Measurements from ENCODE around the gene GLYR1. TPM values are rescaled to one million over a fixed set of nuclear protein-coding genes. Genes with fewer than 3 reads are reported as not detected.
A peak's percentile ranks its signal among the peaks of the same experiment; 100 is the strongest.

The GLYR1 gene
- total RNA-seq, 1 experiment from 2014 or later = 117 TPM

DNA sequence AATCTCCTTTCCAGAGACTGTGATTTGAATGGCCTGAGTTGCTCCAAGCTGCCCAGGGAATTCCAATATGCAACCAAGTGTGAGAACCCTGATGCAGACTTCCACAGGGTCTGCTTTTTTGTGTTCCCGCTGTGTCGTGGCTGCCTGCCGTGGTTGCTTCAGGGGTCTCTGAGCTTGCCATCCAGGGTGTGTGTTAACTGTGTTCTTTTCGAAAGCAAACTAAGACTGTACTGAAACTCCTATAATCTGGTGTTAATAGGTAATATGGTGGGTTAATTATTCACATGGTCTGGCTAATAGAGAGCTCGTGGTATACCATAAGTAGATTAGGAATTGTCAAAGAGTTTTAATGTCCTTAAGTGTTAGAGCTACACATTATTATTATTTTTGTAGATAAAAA, 20.9 kb upstream of the GLYR1 start:
- Mint-ChIP-seq H3K27ac (ENCODE audit: unreplicated experiment) (no peak overlapping the region), H3K27me3 (ENCODE audit: insufficient read depth, unreplicated experiment) (no peaks in the 10 kb centered on the region), H3K9me3 (ENCODE audit: unreplicated experiment) (no peaks in the 10 kb centered on the region), H3K36me3 (ENCODE audit: insufficient read depth, unreplicated experiment) (peaks cover 58% of the 10 kb centered on the region), H3K4me1 (ENCODE audit: low read depth, unreplicated experiment) (peaks cover 14% of the 10 kb centered on the region), H3K4me3 (ENCODE audit: unreplicated experiment) (no peak overlapping the region)
- Histone ChIP-seq H3K27me3 (replicated peaks; ENCODE audit: control insufficient read depth, insufficient read depth, low read length) (no peaks in the 10 kb centered on the region), H3K4me1 (peaks cover 7% of the 10 kb centered on the region), H3K36me3 (ENCODE audit: control insufficient read depth, insufficient read depth, low read length) (peaks cover 6% of the 10 kb centered on the region), H3K9me3 (no peaks in the 10 kb centered on the region), H3K4me3 (ENCODE audit: low read depth, low read length) (no peak overlapping the region)
- ChIA-PET POLR2A (no interaction called here), CTCF (no interaction called here)
- intact Hi-C loops (cut with micrococcal nuclease; ENCODE audit: unreplicated experiment) = no loop called here
- no TSS peak for BruUV-seq (replicated peaks)
- no peak for DNase-seq
- TF ChIP-seq, protein P1, sequence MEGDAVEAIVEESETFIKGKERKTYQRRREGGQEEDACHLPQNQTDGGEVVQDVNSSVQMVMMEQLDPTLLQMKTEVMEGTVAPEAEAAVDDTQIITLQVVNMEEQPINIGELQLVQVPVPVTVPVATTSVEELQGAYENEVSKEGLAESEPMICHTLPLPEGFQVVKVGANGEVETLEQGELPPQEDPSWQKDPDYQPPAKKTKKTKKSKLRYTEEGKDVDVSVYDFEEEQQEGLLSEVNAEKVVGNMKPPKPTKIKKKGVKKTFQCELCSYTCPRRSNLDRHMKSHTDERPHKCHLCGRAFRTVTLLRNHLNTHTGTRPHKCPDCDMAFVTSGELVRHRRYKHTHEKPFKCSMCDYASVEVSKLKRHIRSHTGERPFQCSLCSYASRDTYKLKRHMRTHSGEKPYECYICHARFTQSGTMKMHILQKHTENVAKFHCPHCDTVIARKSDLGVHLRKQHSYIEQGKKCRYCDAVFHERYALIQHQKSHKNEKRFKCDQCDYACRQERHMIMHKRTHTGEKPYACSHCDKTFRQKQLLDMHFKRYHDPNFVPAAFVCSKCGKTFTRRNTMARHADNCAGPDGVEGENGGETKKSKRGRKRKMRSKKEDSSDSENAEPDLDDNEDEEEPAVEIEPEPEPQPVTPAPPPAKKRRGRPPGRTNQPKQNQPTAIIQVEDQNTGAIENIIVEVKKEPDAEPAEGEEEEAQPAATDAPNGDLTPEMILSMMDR (IDR thresholded peaks at IDR 0.05; ENCODE audit: insufficient read depth in 1 of 2, low read depth in 1 of 2, low read length in 1 of 2, severe bottlenecking in 1 of 2, unreplicated experiment in 1 of 2) = no peak

DNA sequence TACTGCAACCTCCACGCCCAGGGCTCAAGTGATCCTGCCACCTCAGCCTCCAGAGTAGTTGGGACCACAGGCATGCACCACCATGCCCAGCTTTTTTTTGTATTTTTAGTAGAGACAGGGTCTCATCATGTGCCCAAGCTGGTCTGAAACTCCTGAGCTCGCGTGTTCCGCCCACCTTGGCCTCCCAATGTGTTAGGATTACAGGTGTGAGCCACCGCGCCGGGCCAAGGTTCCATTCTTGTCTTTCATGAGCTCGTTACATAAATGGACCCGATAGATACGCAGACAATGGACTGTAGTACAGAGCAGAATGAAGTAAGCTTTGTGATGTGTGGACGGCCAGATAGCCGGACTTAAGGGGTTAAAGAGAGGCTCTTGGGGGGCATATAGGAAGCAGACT, 19.5 kb upstream of the GLYR1 start:
- ChIA-PET POLR2A (no interaction called here), CTCF (no interaction called here)
- no TSS peak for BruUV-seq (replicated peaks)
- H3K27me3 ChIP-seq (replicated peaks; ENCODE audit: control insufficient read depth, insufficient read depth, low read length) = no peaks in the 10 kb centered on the region
- H3K4me3 ChIP-seq (ENCODE audit: low read depth, low read length) = no peak overlapping the region
- H3K9me3 ChIP-seq = no peaks in the 10 kb centered on the region
- no peak for DNase-seq
- Mint-ChIP-seq H3K4me1 (ENCODE audit: low read depth, unreplicated experiment) (peaks cover 14% of the 10 kb centered on the region), H3K36me3 (ENCODE audit: insufficient read depth, unreplicated experiment) (peaks cover 50% of the 10 kb centered on the region), H3K27me3 (ENCODE audit: insufficient read depth, unreplicated experiment) (no peaks in the 10 kb centered on the region), H3K4me3 (ENCODE audit: unreplicated experiment) (no peak overlapping the region), H3K27ac (ENCODE audit: unreplicated experiment) (no peak overlapping the region), H3K9me3 (ENCODE audit: unreplicated experiment) (no peaks in the 10 kb centered on the region)
- TF ChIP-seq, protein P1 (IDR thresholded peaks at IDR 0.05; ENCODE audit: insufficient read depth in 1 of 2, low read depth in 1 of 2, low read length in 1 of 2, severe bottlenecking in 1 of 2, unreplicated experiment in 1 of 2) = no peak
- H3K4me1 ChIP-seq = peaks cover 7% of the 10 kb centered on the region
- peaks cover 2% of the 10 kb centered on the region for H3K36me3 ChIP-seq (ENCODE audit: control insufficient read depth, insufficient read depth, low read length)
- intact Hi-C loops (cut with micrococcal nuclease; ENCODE audit: unreplicated experiment) = no loop called here

DNA sequence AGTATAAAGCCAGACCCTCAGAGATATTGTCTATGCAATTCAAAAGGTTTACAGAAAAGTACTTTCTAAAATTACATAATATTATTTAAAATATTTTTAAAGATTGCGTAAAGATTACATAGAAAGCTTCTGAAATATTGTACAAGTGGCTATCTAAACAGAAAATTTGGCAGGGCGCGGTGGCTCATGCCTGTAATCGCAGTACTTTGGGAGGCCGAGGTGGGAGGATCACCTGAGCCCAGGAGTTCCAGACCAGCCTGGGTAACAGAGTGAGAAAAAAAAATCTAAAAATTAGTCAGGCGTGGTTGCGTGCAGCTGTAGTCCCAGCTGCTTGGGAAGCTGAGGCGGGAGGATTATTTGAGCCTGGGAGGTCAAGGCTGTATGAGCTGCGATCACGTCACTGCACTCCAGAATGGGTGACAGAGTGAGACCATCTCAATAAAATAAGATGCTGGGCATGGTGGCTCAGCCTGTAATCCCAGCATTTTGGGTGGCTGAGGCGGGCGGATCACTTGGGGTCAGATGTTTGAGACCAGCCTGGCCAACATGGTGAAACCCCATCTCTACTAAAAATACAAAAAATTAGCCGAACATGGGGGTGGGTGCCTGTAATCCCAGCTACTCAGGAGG, 18.3 kb upstream of the GLYR1 start:
- H3K27me3 Mint-ChIP-seq (ENCODE audit: insufficient read depth, unreplicated experiment) = no peaks in the 10 kb centered on the region
- ChIA-PET CTCF (no interaction called here), POLR2A (no interaction called here)
- peaks cover 14% of the 10 kb centered on the region for H3K4me1 Mint-ChIP-seq (ENCODE audit: low read depth, unreplicated experiment)
- H3K4me3 ChIP-seq (ENCODE audit: low read depth, low read length) = no peak overlapping the region
- no peaks in the 10 kb centered on the region for H3K27me3 ChIP-seq (replicated peaks; ENCODE audit: control insufficient read depth, insufficient read depth, low read length)
- peaks cover 2% of the 10 kb centered on the region; the same call in 1 of the 2 replicates for H3K36me3 ChIP-seq (ENCODE audit: control insufficient read depth, insufficient read depth, low read length)
- H3K27ac Mint-ChIP-seq (ENCODE audit: unreplicated experiment) = peak overlapping the region; percentile 46
- no peak overlapping the region for H3K4me3 Mint-ChIP-seq (ENCODE audit: unreplicated experiment)
- no peaks in the 10 kb centered on the region for H3K9me3 ChIP-seq
- H3K9me3 Mint-ChIP-seq (ENCODE audit: unreplicated experiment) = no peaks in the 10 kb centered on the region
- intact Hi-C loops (cut with micrococcal nuclease; ENCODE audit: unreplicated experiment) = no loop called here
- BruUV-seq (replicated peaks) = no TSS peak
- peaks cover 46% of the 10 kb centered on the region for H3K36me3 Mint-ChIP-seq (ENCODE audit: insufficient read depth, unreplicated experiment)
- no peak for DNase-seq
- H3K4me1 ChIP-seq = peaks cover 7% of the 10 kb centered on the region
- TF ChIP-seq, protein P1 (IDR thresholded peaks at IDR 0.05; ENCODE audit: insufficient read depth in 1 of 2, low read depth in 1 of 2, low read length in 1 of 2, severe bottlenecking in 1 of 2, unreplicated experiment in 1 of 2) = no peak

Data from Caco-2 (cell line).